ENCODE results near the gene TMPRSS3.

DNA sequence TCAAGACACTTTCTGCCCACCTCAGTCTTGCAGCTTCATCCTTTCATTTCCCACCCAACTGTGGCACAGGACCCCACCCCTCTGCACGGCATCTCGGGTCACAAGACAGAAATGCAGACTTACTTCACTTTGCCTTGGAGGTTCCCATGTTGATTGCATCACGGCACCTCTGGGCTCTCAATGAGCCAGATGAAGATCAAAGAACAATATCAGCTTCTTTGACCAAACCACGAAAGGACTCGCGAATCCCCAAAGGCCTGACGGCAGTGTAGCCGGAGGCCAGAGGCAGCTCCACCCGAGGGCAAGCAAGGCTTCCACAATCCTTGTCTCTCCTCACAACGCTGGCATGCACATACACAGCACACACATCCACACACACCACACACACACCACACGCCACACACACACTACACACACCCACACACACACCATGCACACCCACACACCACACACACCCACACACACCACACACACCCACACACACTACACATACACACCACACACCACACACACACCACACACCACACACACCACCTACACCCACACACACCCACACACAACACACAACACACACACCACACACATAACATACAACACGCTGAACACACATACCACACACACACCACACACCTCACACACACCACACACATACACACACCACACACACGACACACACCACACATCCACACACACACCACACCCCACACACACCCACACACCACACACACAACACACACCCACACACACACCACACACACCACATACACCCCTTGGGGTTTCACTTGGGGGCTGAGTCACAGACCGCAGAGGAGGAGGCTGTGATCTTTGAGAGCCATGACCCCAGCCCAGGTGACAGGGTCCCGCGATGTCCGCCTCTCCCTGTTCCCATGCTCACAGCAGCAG is 43.7 kb upstream of the TMPRSS3 start:
- TF ChIP-seq, protein P1, sequence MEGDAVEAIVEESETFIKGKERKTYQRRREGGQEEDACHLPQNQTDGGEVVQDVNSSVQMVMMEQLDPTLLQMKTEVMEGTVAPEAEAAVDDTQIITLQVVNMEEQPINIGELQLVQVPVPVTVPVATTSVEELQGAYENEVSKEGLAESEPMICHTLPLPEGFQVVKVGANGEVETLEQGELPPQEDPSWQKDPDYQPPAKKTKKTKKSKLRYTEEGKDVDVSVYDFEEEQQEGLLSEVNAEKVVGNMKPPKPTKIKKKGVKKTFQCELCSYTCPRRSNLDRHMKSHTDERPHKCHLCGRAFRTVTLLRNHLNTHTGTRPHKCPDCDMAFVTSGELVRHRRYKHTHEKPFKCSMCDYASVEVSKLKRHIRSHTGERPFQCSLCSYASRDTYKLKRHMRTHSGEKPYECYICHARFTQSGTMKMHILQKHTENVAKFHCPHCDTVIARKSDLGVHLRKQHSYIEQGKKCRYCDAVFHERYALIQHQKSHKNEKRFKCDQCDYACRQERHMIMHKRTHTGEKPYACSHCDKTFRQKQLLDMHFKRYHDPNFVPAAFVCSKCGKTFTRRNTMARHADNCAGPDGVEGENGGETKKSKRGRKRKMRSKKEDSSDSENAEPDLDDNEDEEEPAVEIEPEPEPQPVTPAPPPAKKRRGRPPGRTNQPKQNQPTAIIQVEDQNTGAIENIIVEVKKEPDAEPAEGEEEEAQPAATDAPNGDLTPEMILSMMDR (conservative IDR thresholded peaks at IDR 0.05; ENCODE audit: low read depth, low read length), result no peak
- no peak for TF ChIP-seq EZH2 (IDR thresholded peaks at IDR 0.05; ENCODE audit: borderline replicate concordance, low read depth, low read length, poor library complexity, severe bottlenecking)
